ENCODE data around the gene ARHGAP28.

The ARHGAP28 gene

DNA sequence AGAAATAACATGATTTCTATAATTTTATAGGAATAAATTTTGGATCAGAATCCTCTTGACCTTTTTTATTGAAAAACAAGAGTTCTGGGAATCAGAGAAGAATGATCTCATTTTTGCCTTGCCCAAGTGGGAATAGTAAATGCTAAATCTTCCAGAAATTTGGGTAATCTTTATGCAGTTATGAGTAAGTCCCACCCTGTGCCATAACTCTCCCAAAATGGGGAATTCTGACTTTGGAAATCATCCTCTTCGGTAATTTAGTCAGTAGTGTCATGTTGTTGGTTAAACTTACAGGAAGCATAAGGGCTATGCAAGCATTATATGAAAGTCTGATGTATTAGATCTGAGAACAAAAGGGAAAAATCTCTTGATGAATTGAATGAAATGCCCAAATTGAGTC, 20.6 kb upstream of the ARHGAP28 start:
- no peaks in the 10 kb centered on the region for H3K27me3 Mint-ChIP-seq (ENCODE audit: low read depth, poor library complexity)
- TF ChIP-seq, protein P1, sequence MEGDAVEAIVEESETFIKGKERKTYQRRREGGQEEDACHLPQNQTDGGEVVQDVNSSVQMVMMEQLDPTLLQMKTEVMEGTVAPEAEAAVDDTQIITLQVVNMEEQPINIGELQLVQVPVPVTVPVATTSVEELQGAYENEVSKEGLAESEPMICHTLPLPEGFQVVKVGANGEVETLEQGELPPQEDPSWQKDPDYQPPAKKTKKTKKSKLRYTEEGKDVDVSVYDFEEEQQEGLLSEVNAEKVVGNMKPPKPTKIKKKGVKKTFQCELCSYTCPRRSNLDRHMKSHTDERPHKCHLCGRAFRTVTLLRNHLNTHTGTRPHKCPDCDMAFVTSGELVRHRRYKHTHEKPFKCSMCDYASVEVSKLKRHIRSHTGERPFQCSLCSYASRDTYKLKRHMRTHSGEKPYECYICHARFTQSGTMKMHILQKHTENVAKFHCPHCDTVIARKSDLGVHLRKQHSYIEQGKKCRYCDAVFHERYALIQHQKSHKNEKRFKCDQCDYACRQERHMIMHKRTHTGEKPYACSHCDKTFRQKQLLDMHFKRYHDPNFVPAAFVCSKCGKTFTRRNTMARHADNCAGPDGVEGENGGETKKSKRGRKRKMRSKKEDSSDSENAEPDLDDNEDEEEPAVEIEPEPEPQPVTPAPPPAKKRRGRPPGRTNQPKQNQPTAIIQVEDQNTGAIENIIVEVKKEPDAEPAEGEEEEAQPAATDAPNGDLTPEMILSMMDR (IDR thresholded peaks at IDR 0.05) = no peak
- H3K36me3 Mint-ChIP-seq (ENCODE audit: low read depth) = no peaks in the 10 kb centered on the region
- H3K27ac Mint-ChIP-seq = no peak overlapping the region
- H3K9me3 Mint-ChIP-seq = peaks cover 16% of the 10 kb centered on the region
- DNase-seq = no peak
- no peaks in the 10 kb centered on the region for H3K4me1 Mint-ChIP-seq
- H3K4me3 Mint-ChIP-seq = no peak overlapping the region

DNA sequence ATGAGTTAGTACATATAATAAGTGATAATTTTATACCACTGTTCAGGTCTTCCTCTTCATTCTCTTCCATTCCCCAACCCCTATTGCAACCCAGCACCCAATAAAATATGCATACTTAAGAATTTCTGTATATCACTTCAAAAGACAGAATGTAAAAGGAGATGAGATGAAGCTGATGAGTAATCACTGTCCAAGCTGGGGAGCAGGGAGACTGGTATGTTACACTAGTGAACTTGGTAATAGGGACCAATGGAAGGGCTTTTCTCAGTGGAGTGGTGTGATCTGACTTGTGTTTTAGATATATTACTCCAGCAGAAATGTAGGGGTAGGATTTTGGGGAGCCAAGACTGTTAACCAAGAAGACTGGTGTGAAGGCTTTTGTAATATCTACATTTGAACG, 18.0 kb upstream of the ARHGAP28 start:
- no peak overlapping the region for H3K4me3 Mint-ChIP-seq
- no peak overlapping the region for H3K27ac Mint-ChIP-seq
- TF ChIP-seq, protein P1 (IDR thresholded peaks at IDR 0.05) = no peak
- peaks cover 3% of the 10 kb centered on the region for H3K27me3 Mint-ChIP-seq (ENCODE audit: low read depth, poor library complexity)
- H3K36me3 Mint-ChIP-seq (ENCODE audit: low read depth) = no peaks in the 10 kb centered on the region
- no peak for DNase-seq
- H3K4me1 Mint-ChIP-seq = no peaks in the 10 kb centered on the region
- H3K9me3 Mint-ChIP-seq = peaks cover 5% of the 10 kb centered on the region

DNA sequence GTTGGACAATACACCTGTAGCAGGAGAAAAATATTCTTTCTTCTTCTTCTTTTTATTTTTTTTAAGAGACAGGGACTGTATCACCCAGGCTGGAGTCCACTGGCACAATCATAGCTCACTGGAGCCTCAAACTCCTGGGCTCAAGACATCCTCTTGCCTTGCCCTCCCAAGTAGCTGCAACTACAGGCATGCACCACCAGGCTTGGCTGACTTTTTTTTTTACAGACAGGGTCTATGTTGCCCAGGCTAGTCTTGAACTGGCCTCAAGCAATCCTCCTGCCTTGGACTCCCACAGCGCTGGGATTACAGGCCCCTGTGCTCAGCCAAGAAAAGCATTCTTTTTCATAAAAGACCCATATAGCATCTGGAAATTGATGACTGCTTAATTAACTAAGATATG, 17.1 kb upstream of the ARHGAP28 start:
- H3K4me3 Mint-ChIP-seq = no peak overlapping the region
- peaks cover 3% of the 10 kb centered on the region for H3K27me3 Mint-ChIP-seq (ENCODE audit: low read depth, poor library complexity)
- H3K9me3 Mint-ChIP-seq = no peaks in the 10 kb centered on the region
- DNase-seq = no peak
- TF ChIP-seq, protein P1 (IDR thresholded peaks at IDR 0.05) = no peak
- no peaks in the 10 kb centered on the region for H3K4me1 Mint-ChIP-seq
- H3K27ac Mint-ChIP-seq = no peak overlapping the region
- H3K36me3 Mint-ChIP-seq (ENCODE audit: low read depth) = no peaks in the 10 kb centered on the region

DNA sequence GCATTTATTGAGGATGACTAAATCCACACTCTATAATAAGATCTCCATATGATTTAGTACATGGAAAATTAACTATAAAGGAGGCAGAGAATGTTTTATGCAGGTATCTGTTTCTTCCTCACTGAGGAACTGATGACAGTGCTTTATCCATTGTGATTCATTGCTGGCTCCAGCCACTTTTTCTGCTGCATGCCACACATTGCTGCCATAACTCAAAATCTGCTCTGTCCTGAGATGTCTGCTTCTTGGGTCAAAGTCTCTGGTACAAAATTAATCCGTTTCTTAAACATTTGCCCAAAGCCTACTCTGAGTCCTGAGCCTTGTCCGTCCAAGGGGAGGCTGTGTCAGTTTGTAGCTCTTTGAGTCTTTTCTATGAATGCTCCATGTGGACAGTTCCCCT, 15.5 kb upstream of the ARHGAP28 start:
- Mint-ChIP-seq H3K27ac (no peak overlapping the region), H3K27me3 (ENCODE audit: low read depth, poor library complexity) (peaks cover 3% of the 10 kb centered on the region), H3K36me3 (ENCODE audit: low read depth) (no peaks in the 10 kb centered on the region), H3K4me3 (no peak overlapping the region), H3K9me3 (no peaks in the 10 kb centered on the region), H3K4me1 (no peaks in the 10 kb centered on the region)
- DNase-seq = no peak
- TF ChIP-seq, protein P1 (IDR thresholded peaks at IDR 0.05) = no peak

DNA sequence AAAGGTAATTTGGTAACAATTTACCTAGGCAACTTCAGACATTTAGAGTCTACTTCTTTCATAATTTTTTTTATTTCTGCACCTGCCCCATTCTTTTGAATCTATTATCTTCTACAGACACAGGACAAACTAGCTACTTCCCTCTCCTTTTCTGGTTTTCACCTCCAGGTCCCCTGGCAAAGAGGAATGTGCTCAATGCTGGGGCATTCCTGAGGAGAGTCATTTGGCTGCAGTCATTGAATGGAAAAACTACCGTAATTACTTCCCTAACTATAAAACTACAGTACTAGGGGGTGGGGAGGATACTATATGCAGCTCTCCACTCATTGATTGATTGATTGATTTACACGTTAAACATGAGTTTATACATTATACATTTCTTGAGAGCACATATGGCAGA, 11.2 kb upstream of the ARHGAP28 start:
- Mint-ChIP-seq H3K36me3 (ENCODE audit: low read depth) (no peaks in the 10 kb centered on the region), H3K27ac (no peak overlapping the region), H3K9me3 (no peaks in the 10 kb centered on the region), H3K4me1 (no peaks in the 10 kb centered on the region), H3K27me3 (ENCODE audit: low read depth, poor library complexity) (peaks cover 6% of the 10 kb centered on the region), H3K4me3 (no peak overlapping the region)
- TF ChIP-seq, protein P1 (IDR thresholded peaks at IDR 0.05) = no peak
- DNase-seq = no peak

DNA sequence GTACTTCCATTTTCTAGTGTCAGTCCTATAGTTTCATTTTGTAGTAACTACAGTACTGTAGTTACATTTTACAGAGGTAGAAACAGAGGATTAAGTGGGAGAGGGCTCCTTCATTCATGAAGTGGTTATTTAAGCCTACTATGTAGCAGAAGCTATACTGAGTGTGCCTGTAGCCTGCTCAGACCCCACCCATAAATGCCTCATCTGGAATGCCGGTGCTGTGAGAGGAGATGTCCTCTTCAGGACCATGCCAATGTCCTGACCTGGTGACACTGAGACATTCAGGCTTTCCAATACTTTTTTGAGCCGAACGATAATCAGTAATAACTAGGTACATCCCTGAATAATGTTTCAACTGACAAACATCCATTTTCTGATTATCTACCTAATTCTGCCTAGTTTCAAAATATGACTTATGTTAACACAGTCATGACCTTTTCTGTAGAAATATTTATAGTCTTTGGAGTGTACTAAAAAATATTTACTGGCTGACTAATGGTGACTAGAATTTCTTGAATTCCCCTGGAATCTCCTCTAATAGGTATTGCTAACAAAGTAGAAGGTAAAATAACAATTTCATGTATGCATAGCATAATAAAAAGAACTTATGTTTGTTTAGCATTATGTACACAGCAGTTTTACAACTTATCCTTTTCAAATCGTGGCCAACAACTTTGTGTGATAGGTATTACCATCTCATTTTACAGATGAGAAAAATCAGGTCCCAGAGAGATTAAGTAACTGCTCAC, 10.2 kb upstream of the ARHGAP28 start:
- H3K27me3 Mint-ChIP-seq (ENCODE audit: low read depth, poor library complexity) = peaks cover 3% of the 10 kb centered on the region
- TF ChIP-seq, protein P1 (IDR thresholded peaks at IDR 0.05) = no peak
- H3K4me1 Mint-ChIP-seq = no peaks in the 10 kb centered on the region
- no peaks in the 10 kb centered on the region for H3K9me3 Mint-ChIP-seq
- no peak overlapping the region for H3K4me3 Mint-ChIP-seq
- H3K36me3 Mint-ChIP-seq (ENCODE audit: low read depth) = no peaks in the 10 kb centered on the region
- H3K27ac Mint-ChIP-seq = no peak overlapping the region
- no peak for DNase-seq
